ENCODE results near the gene SPATA2.
A peak's percentile ranks its signal among the peaks of the same experiment; 100 is the strongest.
"Not testable (repeated sequence)": the region's sequence is repeated elsewhere in the genome, so short reads cannot be mapped to it uniquely, and the experiment has no call there.

SPATA2 gene, protein sequence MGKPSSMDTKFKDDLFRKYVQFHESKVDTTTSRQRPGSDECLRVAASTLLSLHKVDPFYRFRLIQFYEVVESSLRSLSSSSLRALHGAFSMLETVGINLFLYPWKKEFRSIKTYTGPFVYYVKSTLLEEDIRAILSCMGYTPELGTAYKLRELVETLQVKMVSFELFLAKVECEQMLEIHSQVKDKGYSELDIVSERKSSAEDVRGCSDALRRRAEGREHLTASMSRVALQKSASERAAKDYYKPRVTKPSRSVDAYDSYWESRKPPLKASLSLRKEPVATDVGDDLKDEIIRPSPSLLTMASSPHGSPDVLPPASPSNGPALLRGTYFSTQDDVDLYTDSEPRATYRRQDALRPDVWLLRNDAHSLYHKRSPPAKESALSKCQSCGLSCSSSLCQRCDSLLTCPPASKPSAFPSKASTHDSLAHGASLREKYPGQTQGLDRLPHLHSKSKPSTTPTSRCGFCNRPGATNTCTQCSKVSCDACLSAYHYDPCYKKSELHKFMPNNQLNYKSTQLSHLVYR

DNA sequence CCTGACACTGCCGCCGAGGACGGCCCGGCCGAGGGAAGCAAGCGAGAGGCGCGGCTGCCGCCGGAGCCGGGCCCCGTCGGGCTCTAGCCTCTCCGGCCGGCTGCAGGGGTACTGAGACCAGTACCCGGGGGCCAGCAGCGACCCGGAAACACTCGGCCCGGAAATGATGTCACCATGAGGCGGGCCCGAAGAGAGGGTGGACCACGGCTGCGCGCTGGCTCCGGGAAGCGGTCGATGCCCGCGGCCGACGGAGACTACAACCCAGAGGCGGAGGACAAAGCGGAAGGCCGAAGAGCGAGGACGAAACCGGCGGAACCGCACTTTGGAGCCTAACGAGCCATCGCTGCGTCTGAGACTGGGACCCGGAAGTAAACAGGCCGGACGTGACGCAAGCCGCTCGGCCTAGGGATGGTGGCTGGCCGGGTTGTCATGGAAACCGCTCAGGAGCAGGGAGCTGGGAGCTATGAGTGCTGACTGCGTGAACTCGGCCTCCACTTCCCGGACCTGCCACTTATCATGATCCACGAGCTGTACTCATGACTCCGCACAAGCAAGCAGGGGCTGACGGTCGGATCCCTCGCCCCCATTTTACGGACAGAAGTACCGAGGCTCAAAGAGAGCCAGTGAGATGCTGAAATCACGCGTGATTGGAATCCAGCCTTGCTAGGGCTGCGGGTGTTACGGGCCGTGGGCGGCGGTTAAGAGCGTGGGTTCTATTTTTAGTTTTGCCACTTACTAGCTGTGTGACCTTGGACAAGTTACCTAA, at the start of gene SPATA2:
Gene SPATA2, minus strand, starts transcription at position 150 of the 766 bp plus-strand sequence. CDS start 7,039 bp downstream, outside the sequence.
- DNase-seq (ENCODE audit: low read depth) = peak; percentile 96
- TF ChIP-seq, protein P1, sequence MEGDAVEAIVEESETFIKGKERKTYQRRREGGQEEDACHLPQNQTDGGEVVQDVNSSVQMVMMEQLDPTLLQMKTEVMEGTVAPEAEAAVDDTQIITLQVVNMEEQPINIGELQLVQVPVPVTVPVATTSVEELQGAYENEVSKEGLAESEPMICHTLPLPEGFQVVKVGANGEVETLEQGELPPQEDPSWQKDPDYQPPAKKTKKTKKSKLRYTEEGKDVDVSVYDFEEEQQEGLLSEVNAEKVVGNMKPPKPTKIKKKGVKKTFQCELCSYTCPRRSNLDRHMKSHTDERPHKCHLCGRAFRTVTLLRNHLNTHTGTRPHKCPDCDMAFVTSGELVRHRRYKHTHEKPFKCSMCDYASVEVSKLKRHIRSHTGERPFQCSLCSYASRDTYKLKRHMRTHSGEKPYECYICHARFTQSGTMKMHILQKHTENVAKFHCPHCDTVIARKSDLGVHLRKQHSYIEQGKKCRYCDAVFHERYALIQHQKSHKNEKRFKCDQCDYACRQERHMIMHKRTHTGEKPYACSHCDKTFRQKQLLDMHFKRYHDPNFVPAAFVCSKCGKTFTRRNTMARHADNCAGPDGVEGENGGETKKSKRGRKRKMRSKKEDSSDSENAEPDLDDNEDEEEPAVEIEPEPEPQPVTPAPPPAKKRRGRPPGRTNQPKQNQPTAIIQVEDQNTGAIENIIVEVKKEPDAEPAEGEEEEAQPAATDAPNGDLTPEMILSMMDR (IDR thresholded peaks at IDR 0.05; ENCODE audit: low read length, missing control alignments) = no peak
- H3K4me3 ChIP-seq (replicated peaks; ENCODE audit: low read depth, low read length) = peak within 1 kb of the TSS; percentile 92

DNA sequence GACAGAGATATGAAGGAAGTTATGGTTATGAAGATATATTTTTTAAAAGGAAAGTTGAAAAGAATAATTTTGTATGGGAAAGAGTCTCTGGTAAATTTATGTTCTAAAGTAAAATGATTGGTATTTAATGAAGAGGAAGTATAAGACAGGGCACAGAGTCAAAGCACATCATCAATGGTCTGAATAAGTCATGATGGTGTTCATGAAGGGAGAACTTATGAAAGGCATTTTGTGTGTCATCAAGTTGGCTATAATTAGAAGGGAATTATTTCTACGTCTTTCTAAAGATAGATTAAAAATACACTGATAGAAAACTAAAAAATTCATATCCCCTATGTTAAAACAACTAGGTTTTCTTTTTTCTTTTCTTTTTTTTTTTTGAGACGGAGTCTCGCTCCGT, 46.1 kb upstream of the SPATA2 start:
- H3K4me3 ChIP-seq (replicated peaks; ENCODE audit: low read depth, low read length) = no peak overlapping the region
- TF ChIP-seq, protein P1 (IDR thresholded peaks at IDR 0.05; ENCODE audit: low read length, missing control alignments) = no peak
- no peak for DNase-seq (ENCODE audit: low read depth)

DNA sequence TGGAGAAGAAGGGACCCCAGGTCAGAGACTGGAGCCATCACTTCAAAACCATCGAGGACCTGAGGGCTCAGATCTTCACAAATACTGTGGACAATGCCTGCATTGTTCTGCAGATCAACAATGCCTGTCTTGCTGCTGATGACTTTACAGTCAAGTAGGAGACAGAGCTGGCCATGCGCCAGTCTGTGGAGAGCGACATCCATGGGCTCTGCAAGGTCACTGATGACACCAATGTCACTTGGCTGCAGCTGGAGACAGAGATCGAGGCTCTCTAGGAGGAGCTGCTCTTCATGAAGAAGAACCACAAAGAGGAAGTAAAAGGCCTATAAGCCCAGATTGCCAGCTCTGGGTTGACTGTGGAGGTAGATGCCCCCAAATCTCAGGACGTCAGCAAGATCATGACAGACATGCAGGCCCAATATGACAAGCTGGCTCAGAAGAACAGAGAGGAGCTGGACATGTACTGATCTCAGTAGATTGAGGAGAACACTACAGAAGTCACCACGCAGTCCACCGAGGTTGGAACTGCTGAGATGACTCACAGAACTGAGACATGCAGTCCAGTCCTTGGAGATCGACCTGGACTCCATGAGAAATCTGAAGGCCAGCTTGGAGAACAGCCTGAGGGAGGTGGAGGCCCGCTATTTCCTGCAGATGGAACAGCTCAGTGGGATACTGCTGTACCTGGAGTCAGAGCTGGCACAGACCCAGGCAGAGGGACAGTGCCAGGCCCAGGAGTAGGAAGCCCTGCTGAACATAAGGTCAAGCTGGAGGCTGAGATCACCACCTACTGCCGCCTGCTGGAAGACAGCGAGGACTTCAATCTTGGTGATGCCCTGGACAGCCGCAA, 42.0 kb upstream of the SPATA2 start:
- DNase-seq (ENCODE audit: low read depth); H3K4me3 ChIP-seq (replicated peaks; ENCODE audit: low read depth, low read length): not testable (repeated sequence)

DNA sequence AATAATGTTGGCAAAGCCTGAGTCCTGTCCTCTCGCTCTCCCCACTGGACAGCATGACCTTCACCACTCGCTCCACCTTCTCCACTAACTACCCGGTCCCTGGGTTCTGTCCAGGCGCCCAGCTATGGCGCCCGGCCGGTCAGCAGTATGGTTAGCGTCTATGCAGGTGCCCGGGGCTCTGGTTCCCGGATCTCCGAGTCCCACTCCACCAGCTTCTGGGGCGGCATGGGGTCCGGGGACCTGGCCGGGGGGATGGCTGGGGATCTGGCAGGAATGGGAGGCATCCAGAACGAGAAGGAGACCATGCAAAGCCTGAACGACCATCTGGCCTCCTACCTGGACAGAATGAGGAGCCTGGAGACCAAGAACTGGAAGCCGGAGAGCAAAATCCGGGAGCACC, 41.4 kb upstream of the SPATA2 start:
- H3K4me3 ChIP-seq (replicated peaks; ENCODE audit: low read depth, low read length) = no peak overlapping the region
- TF ChIP-seq, protein P1 (IDR thresholded peaks at IDR 0.05; ENCODE audit: low read length, missing control alignments) = no peak
- no peak for DNase-seq (ENCODE audit: low read depth)

DNA sequence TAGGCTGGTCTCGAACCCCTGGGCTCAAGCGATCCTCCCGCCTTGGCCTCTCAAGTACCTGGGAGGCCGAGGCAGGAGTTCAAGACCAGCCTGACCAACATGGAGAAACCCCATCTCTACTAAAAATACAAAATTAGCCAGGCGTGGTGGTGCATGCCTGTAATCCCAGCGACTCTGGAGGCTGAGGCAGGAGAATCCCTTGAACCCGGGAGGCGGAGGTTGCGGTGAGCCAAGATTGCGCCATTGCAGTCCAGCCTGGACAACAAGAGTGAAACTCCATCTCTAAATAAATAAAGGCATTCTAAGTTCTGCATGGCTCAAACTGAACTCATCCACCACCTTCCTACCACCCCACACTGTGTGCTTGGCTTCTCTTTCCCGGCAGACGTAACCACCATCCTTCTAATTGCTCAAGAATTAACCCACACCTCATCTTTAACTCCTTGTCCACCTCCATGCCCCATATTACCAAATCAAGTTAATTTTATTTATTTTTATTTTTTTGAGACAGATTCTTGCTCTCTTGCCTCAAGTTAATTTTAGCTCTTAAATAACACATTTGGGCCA, 40.6 kb upstream of the SPATA2 start:
- not testable (repeated sequence) for DNase-seq (ENCODE audit: low read depth); H3K4me3 ChIP-seq (replicated peaks; ENCODE audit: low read depth, low read length)

DNA sequence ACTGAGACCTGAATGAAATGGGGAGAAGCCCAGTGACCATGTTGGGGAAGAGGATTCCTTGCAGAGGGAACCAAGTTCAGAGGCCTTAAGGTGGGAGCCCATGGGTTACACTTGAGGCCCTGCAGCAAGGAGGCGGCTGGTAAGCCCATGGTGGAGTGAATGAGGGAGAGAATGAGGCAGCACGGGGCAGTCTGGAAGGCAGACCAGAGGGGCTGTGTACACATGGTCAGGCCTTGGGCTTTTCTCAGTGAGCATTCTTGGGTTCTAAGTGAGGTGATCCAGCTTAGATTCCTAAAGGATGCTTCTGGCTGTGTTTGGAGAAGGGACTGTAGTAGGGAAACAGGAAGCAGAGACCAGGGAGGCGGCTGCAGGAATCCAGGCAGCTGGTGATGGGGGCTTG, 39.8 kb upstream of the SPATA2 start:
- TF ChIP-seq, protein P1 (IDR thresholded peaks at IDR 0.05; ENCODE audit: low read length, missing control alignments) = no peak
- no peak for DNase-seq (ENCODE audit: low read depth)
- no peak overlapping the region for H3K4me3 ChIP-seq (replicated peaks; ENCODE audit: low read depth, low read length)

DNA sequence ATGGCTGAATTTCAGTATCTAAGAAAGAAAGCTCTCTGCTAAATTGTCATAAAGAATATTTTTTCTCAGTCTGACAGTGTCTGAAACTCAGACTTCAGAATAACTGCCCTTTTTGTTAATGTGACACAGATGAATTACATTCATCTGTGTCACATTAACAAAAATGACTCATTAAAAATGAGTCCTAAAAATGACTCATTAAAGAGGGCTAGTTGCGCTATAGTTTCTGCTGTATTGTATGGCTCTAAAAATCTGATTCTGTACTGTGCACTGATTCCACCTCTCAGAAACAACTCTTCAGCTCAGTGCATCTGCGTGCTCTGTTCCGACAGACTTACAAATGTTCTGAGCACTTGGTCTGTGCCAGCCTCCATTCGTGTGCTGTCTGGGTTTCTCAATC, 35.8 kb upstream of the SPATA2 start:
- TF ChIP-seq, protein P1 (IDR thresholded peaks at IDR 0.05; ENCODE audit: low read length, missing control alignments) = no peak
- DNase-seq (ENCODE audit: low read depth) = peak; percentile 29
- no peak overlapping the region for H3K4me3 ChIP-seq (replicated peaks; ENCODE audit: low read depth, low read length)

Measured in fibroblast of pulmonary artery (primary cell).